HEK293T (cell line): ENCODE results near the gene RERG.
"Not testable (repeated sequence)": the region's sequence is repeated elsewhere in the genome, so short reads cannot be mapped to it uniquely, and the experiment has no call there.

Experiments
- CTCF ChIA-PET: fragments of 350-600 bp; formaldehyde crosslinking; extraction: SDS; loops from one replicate; lab custom pipeline; 2021; ENCODE audit warnings: antibody characterized with exemption, inconsistent platforms; lab: Yijun Ruan, JAX
- POLR2A ChIA-PET: fragments of 350-600 bp; formaldehyde crosslinking; extraction: SDS; loops from one replicate; lab custom pipeline; 2020; ENCODE audit warnings: antibody characterized with exemption, inconsistent platforms; lab: Yijun Ruan, JAX
- DNase-seq: peaks from one replicate; pipeline ENCODE4 v3.0.0; 2012; ENCODE audit warnings: mixed read lengths; ENCODE audit errors: extremely low spot score
- ARNT ChIP-seq: fragments of 450-650 bp; IDR thresholded peaks from 2 replicates; pipeline ENCODE4 v1.6.1; 2017; ENCODE audit warnings: mild to moderate bottlenecking
- BHLHE40 ChIP-seq: fragments of 450-650 bp; IDR thresholded peaks from 2 replicates; pipeline ENCODE4 v1.6.1; 2016; ENCODE audit warnings: mild to moderate bottlenecking, moderate library complexity, borderline replicate concordance
- CTBP1 ChIP-seq: fragments of 450-650 bp; IDR thresholded peaks from 2 replicates; pipeline ENCODE4 v1.6.1; 2016; ENCODE audit warnings: borderline replicate concordance
- ELF4 ChIP-seq: fragments of 450-650 bp; IDR thresholded peaks from 2 replicates; pipeline ENCODE4 v1.6.1; 2017; ENCODE audit warnings: antibody characterized with exemption
- FOXA1 ChIP-seq: fragments of 450-650 bp; IDR thresholded peaks from 2 replicates; pipeline ENCODE4 v1.6.1; 2016; ENCODE audit warnings: mild to moderate bottlenecking
- FOXK2 ChIP-seq: fragments of 450-650 bp; IDR thresholded peaks from 2 replicates; pipeline ENCODE4 v1.6.1; 2016; ENCODE audit warnings: mild to moderate bottlenecking
- FOXM1 ChIP-seq: fragments of 450-650 bp; IDR thresholded peaks from 2 replicates; pipeline ENCODE4 v1.6.1; 2017; ENCODE audit warnings: mild to moderate bottlenecking, borderline replicate concordance
- HDGF ChIP-seq: fragments of 450-650 bp; IDR thresholded peaks from 2 replicates; pipeline ENCODE4 v1.6.1; 2017; ENCODE audit warnings: antibody characterized with exemption, borderline replicate concordance
- L3MBTL2 ChIP-seq: fragments of 450-650 bp; conservative IDR thresholded peaks from 2 replicates; pipeline ENCODE4 v1.6.1; 2016; ENCODE audit warnings: mild to moderate bottlenecking
- LEF1 ChIP-seq: fragments of 450-650 bp; IDR thresholded peaks from 2 replicates; pipeline ENCODE4 v1.6.1; 2017; ENCODE audit warnings: mild to moderate bottlenecking, borderline replicate concordance
- NFRKB ChIP-seq: fragments of 450-650 bp; IDR thresholded peaks from 2 replicates; pipeline ENCODE4 v1.6.1; 2016; ENCODE audit warnings: mild to moderate bottlenecking, moderate library complexity
- PKNOX1 ChIP-seq: fragments of 450-650 bp; IDR thresholded peaks from 2 replicates; pipeline ENCODE4 v1.6.1; 2016
- SP1 ChIP-seq: fragments of 450-650 bp; IDR thresholded peaks from 2 replicates; pipeline ENCODE4 v1.6.1; 2017
- SUZ12 ChIP-seq: fragments of 450-650 bp; IDR thresholded peaks from 2 replicates; pipeline ENCODE4 v1.6.1; 2016; ENCODE audit warnings: mild to moderate bottlenecking
- TARDBP ChIP-seq: fragments of 450-650 bp; IDR thresholded peaks from 2 replicates; pipeline ENCODE4 v1.6.1; 2016
- ZNF384 ChIP-seq: fragments of 450-650 bp; IDR thresholded peaks from 2 replicates; pipeline ENCODE4 v1.6.1; 2016

The RERG gene

GRCh38 chr12:15088105-15088504 lies 133.1 kb downstream of the RERG start:
- ChIA-PET CTCF (no interaction called here), POLR2A (no interaction called here)
- no peak for DNase-seq
- no peak for TF ChIP-seq HDGF
- TF ChIP-seq SUZ12, result no peak
- TF ChIP-seq SP1, result no peak
- no peak for TF ChIP-seq NFRKB
- TF ChIP-seq TARDBP, result no peak
- no peak for TF ChIP-seq ARNT
- no peak for TF ChIP-seq FOXK2
- TF ChIP-seq CTBP1, result no peak
- no peak for TF ChIP-seq PKNOX1
- TF ChIP-seq LEF1, result no peak
- TF ChIP-seq ELF4, result no peak
- no peak for TF ChIP-seq FOXM1
- TF ChIP-seq L3MBTL2, result no peak
- TF ChIP-seq BHLHE40, result no peak
- no peak for TF ChIP-seq ZNF384
- TF ChIP-seq FOXA1, result no peak

- CTCF ChIA-PET, POLR2A ChIA-PET, DNase-seq: not testable (repeated sequence)
Measured at GRCh38 chr12:15077751-15078150, 143.5 kb downstream of the RERG start.

- ChIA-PET CTCF (no interaction called here), POLR2A (no interaction called here)
- TF ChIP-seq BHLHE40 (no peak), L3MBTL2 (no peak), ELF4 (no peak), FOXM1 (no peak), FOXA1 (no peak), SUZ12 (no peak), HDGF (no peak), PKNOX1 (no peak), ARNT (no peak), TARDBP (no peak), ZNF384 (no peak), CTBP1 (no peak), LEF1 (no peak), SP1 (no peak)
- no peak for DNase-seq
Measured at GRCh38 chr12:15074351-15074750, 146.9 kb downstream of the RERG start.

- DNase-seq, result no peak
- ChIA-PET CTCF (no interaction called here), POLR2A (no interaction called here)
- no peak for TF ChIP-seq FOXM1
- TF ChIP-seq ZNF384, result no peak
- TF ChIP-seq NFRKB, result no peak
- no peak for TF ChIP-seq SUZ12
- no peak for TF ChIP-seq LEF1
- no peak for TF ChIP-seq FOXA1
- no peak for TF ChIP-seq HDGF
- no peak for TF ChIP-seq FOXK2
- no peak for TF ChIP-seq ELF4
- TF ChIP-seq CTBP1, result no peak
- no peak for TF ChIP-seq ARNT
- no peak for TF ChIP-seq SP1
- no peak for TF ChIP-seq PKNOX1
- no peak for TF ChIP-seq L3MBTL2
- TF ChIP-seq TARDBP, result no peak
- no peak for TF ChIP-seq BHLHE40
Measured at GRCh38 chr12:15059123-15059522, 162.1 kb downstream of the RERG start.
